Measurements from ENCODE around the gene CYLD.

DNA sequence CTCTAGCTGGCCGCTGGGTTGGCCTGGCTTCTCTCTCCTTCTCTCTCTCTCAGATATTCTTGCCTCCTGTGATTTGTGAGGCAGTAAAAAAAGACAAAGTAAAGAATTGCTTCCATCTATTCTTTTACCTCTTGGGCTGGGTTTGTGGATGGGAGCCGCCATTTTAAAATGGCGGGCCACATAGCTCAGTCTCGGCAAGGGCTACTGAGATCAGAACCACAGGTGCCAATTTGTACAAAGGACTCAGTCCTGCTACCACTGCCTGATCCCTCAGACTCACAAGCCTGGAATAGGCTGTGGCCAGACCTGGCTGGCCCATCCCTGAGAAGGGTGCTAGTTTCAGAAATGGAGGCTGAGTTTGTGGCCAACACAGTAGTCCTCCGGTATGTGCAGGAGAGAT lies 24.4 kb upstream of the CYLD start:
- no peak for TF ChIP-seq CTCF (IDR thresholded peaks at IDR 0.05)
- TF ChIP-seq POLR2A (IDR thresholded peaks at IDR 0.05): no peak
